Stimulated activated CD4-positive, alpha-beta T cell treated with anti-CD3 and anti-CD28 coated beads, Interleukin-2, amount 100 ng/mL, for 48 hours (primary cell): Measurements from ENCODE around the gene AQP1.
A peak's percentile ranks its signal among the peaks of the same experiment; 100 is the strongest.

Experiments
- DNase-seq, 2 donors: peaks; one replicate each; pipeline ENCODE4 v3.0.0-alpha.2; 2020

Gene AQP1

GRCh38 chr7:30938435-30939316 lies 27.0 kb downstream of the AQP1 start:
- DNase-seq: peak; percentile 75 to 76

- DNase-seq: no peak
Measured at GRCh38 chr7:30941582-30942323, 30.1 kb downstream of the AQP1 start.

- no peak for DNase-seq
Measured at GRCh38 chr7:30950197-30950596, 38.5 kb downstream of the AQP1 start.

GRCh38 chr7:30954914-30955313 lies 43.3 kb downstream of the AQP1 start:
- DNase-seq: no peak

GRCh38 chr7:30956704-30957103 lies 45.1 kb downstream of the AQP1 start:
- no peak for DNase-seq

GRCh38 chr7:30963842-30964241 lies 52.2 kb downstream of the AQP1 start, which contains the start of gene GHRHR:
GHRHR (plus strand) TSS chr7:30963953; CDS start chr7:30964069, 116 bp downstream.
- no peak for DNase-seq

GRCh38 chr7:30965372-30965771 lies 53.7 kb downstream of the AQP1 start:
- no peak for DNase-seq

GRCh38 chr7:30965883-30966282 lies 54.2 kb downstream of the AQP1 start:
- DNase-seq: no peak

- no peak for DNase-seq
Measured at GRCh38 chr7:30968294-30968693, 56.6 kb downstream of the AQP1 start.

GRCh38 chr7:30968747-30969603 lies 57.3 kb downstream of the AQP1 start:
- no peak for DNase-seq

- no peak for DNase-seq
Measured at GRCh38 chr7:30969604-30969970, 57.9 kb downstream of the AQP1 start.

GRCh38 chr7:30970074-30970473 lies 58.4 kb downstream of the AQP1 start:
- no peak for DNase-seq

GRCh38 chr7:30970594-30971094 lies 59.0 kb downstream of the AQP1 start:
- no peak for DNase-seq

- DNase-seq: no peak
Measured at GRCh38 chr7:30971440-30971839, 59.8 kb downstream of the AQP1 start.

GRCh38 chr7:30971840-30972563 lies 60.3 kb downstream of the AQP1 start:
- DNase-seq: no peak

- DNase-seq: no peak
Measured at GRCh38 chr7:30973292-30973691, 61.6 kb downstream of the AQP1 start.

GRCh38 chr7:30973791-30974604 lies 62.3 kb downstream of the AQP1 start:
- DNase-seq: no peak

- DNase-seq: peak; percentile 42 to 43
Measured at GRCh38 chr7:30974605-30975255, 63.1 kb downstream of the AQP1 start.
